K562 (cell line): Measurements from ENCODE around the gene LAMA2. TPM values are rescaled to one million over a fixed set of nuclear protein-coding genes. Genes with fewer than 3 reads are reported as not detected.
"Not testable (repeated sequence)": the region's sequence is repeated elsewhere in the genome, so short reads cannot be mapped to it uniquely, and the experiment has no call there.

Experiments used
- ATAC-seq: fragments of 200-7000 bp; cut with Tn5 transposase; 3 replicates; pipeline ENCODE4 v1.9.1; 2020; ENCODE audit warnings: moderate library complexity
- BruUV-seq: library from RNA; stranded (reverse); fragments of 400-500 nt; replicated peaks from 2 replicates; lab custom pipeline; 2021; lab: Mats Ljungman, UMichigan
- CTCF ChIA-PET: fragments of 300-600 bp; formaldehyde crosslinking; extraction: SDS; loops from one replicate; lab custom pipeline; 2021; ENCODE audit warnings: low intra/inter-chr PET ratio; lab: Yijun Ruan, JAX
- POLR2A ChIA-PET: fragments of 300-600, 350-650 bp; sonication (Branson Sonifier 250); formaldehyde crosslinking; extraction: SDS; loops from one replicate; lab custom pipeline; 2021; ENCODE audit warnings: antibody characterized with exemption, inconsistent platforms; lab: Yijun Ruan, JAX
- DNase-seq, 4 experiments: peaks; one replicate each; pipeline versions ENCODE4 v3.0.0 to v3.0.0-alpha.2; 2011 to 2018; ENCODE audit warnings: low spot score in 3 of 4, mixed read lengths in 3 of 4; ENCODE audit errors: extremely low read depth in 1 of 4
- FAIRE-seq: peaks from 2 replicates; lab custom pipeline; 2011; peaks lifted over from hg19 to GRCh38; lab: Jason Lieb, UNC
- H2AFZ ChIP-seq: 2 replicates; pipeline ENCODE4 v1.6.0; 2011; ENCODE audit warnings: low read depth, low read length, control low read depth, inconsistent platforms
- H3K27ac ChIP-seq: fragments of 200-600 bp; 3 replicates; pipeline ENCODE4 v1.8.0; 2011; ENCODE audit warnings: low read depth, mild to moderate bottlenecking, control low read depth, inconsistent platforms, low read length, moderate library complexity, mixed read lengths; ENCODE audit errors: extremely low read depth
- H3K27me3 ChIP-seq, 2 experiments: fragments of 300-600 bp in 1 of 2; 2 replicates in 1 of 2; 3 replicates in 1 of 2; pipeline versions ENCODE4 v1.6.0 to v1.8.0; 2011; ENCODE audit warnings: inconsistent platforms in 2 of 2, low read length in 2 of 2, mild to moderate bottlenecking in 1 of 2, mixed read lengths in 1 of 2, moderate library complexity in 1 of 2; ENCODE audit not compliant: control insufficient read depth in 2 of 2, insufficient read depth in 2 of 2
- H3K36me3 ChIP-seq: fragments of 300-600 bp; 3 replicates; pipeline ENCODE4 v1.8.0; 2011; ENCODE audit warnings: mild to moderate bottlenecking, low read length, inconsistent platforms; ENCODE audit not compliant: control insufficient read depth, insufficient read depth
- H3K4me1 ChIP-seq, 2 experiments: fragments of 200-600 bp in 1 of 2; replicated peaks in 1 of 2; 2 replicates in 1 of 2; 3 replicates in 1 of 2; pipeline versions ENCODE4 v1.5.1 to v1.8.0; 2011; ENCODE audit warnings: inconsistent platforms in 2 of 2, low read length in 2 of 2, mild to moderate bottlenecking in 1 of 2, mixed read lengths in 1 of 2, moderate library complexity in 1 of 2; ENCODE audit not compliant: control insufficient read depth in 2 of 2, insufficient read depth in 2 of 2
- H3K4me2 ChIP-seq: 2 replicates; pipeline ENCODE4 v1.6.1; 2011; ENCODE audit warnings: low read length, control low read depth, inconsistent platforms, mixed read lengths; ENCODE audit not compliant: insufficient read depth
- H3K4me3 ChIP-seq: fragments of 200-600 bp; sonication (generic), shearing (Covaris generic); 2 replicates; pipeline ENCODE4 v1.5.1; 2016; ENCODE audit warnings: control low read depth, inconsistent platforms
- H3K79me2 ChIP-seq: fragments of 200-600 bp; 3 replicates; pipeline ENCODE4 v1.8.0; 2011; ENCODE audit warnings: low read length, inconsistent platforms; ENCODE audit not compliant: control insufficient read depth, insufficient read depth
- H3K9ac ChIP-seq, 2 experiments: 2 replicates each; pipeline versions ENCODE4 v1.6.0 to v1.6.1; 2011; ENCODE audit warnings: low read depth in 2 of 2, low read length in 2 of 2, control low read depth in 1 of 2, inconsistent platforms in 1 of 2, mild to moderate bottlenecking in 1 of 2, mixed read lengths in 1 of 2; ENCODE audit not compliant: insufficient read depth in 1 of 2
- H3K9me1 ChIP-seq: one replicate; pipeline ENCODE4 v1.6.0; 2011; ENCODE audit warnings: inconsistent platforms, mild to moderate bottlenecking, low read length, moderate library complexity; ENCODE audit not compliant: control insufficient read depth, insufficient read depth
- H3K9me3 ChIP-seq: replicated peaks from 2 replicates; pipeline ENCODE4 v1.5.1; 2011; ENCODE audit warnings: low read depth, low read length, inconsistent platforms; ENCODE audit not compliant: control insufficient read depth, insufficient read depth
- H4K20me1 ChIP-seq: replicated peaks from 2 replicates; pipeline ENCODE4 v1.6.1; 2011; ENCODE audit warnings: low read length, inconsistent platforms, mixed read lengths; ENCODE audit not compliant: control insufficient read depth, insufficient read depth
- CREBBP ChIP-seq: IDR thresholded peaks from one replicate; pipeline ENCODE4 v1.6.1; 2012; ENCODE audit warnings: low read depth, mild to moderate bottlenecking, control low read depth, inconsistent platforms, low read length
- FOSL1 ChIP-seq: fragments of 200-800 bp; sonication (Bioruptor generic); conservative IDR thresholded peaks from 2 replicates; pipeline ENCODE4 v1.6.1; 2016; ENCODE audit warnings: missing genetic modification characterization, missing compliant biosample characterization
- FOXK1 ChIP-seq: sonication (generic); formaldehyde crosslinking; IDR thresholded peaks from 2 replicates; pipeline ENCODE4 v1.8.0; 2022; ENCODE audit warnings: missing genetic modification reagents, mild to moderate bottlenecking, borderline replicate concordance
- KDM4B ChIP-seq, 2 experiments: fragments of 450-650 bp in 1 of 2; sonication (generic) in 1 of 2; IDR thresholded peaks; 2 replicates each; pipeline ENCODE4 v1.6.1; 2016 to 2017; ENCODE audit warnings: borderline replicate concordance in 2 of 2, antibody characterized with exemption in 1 of 2, low read depth in 1 of 2, mild to moderate bottlenecking in 1 of 2
- NR2C1 ChIP-seq, 2 experiments: fragments of 450-650 bp; IDR thresholded peaks; 2 replicates each; pipeline ENCODE4 v1.6.1; 2017; ENCODE audit warnings: mild to moderate bottlenecking in 2 of 2, antibody characterized with exemption in 1 of 2, inconsistent platforms in 1 of 2, missing compliant biosample characterization in 1 of 2, missing genetic modification characterization in 1 of 2
- SNIP1 ChIP-seq: fragments of 450-650 bp; IDR thresholded peaks from 2 replicates; pipeline ENCODE4 v1.7.1; 2017; ENCODE audit warnings: low read depth, mild to moderate bottlenecking
- TCF7L2 ChIP-seq: fragments of 150-350 bp; IDR thresholded peaks from 2 replicates; pipeline ENCODE4 v1.6.1; 2016; ENCODE audit warnings: low read depth, mild to moderate bottlenecking, low read length, moderate library complexity
- ZBTB11 ChIP-seq, 3 experiments: fragments of 200-800 bp in 1 of 3; fragments of 250-450 bp in 1 of 3; fragments of 450-650 bp in 1 of 3; sonication (Bioruptor Pico) in 1 of 3; sonication (Bioruptor generic) in 1 of 3; formaldehyde crosslinking in 1 of 3; IDR thresholded peaks; 2 replicates each; pipeline versions ENCODE4 v1.6.1 to v1.8.0; 2016 to 2022; ENCODE audit warnings: mild to moderate bottlenecking in 2 of 3, missing genetic modification characterization in 2 of 3, missing compliant biosample characterization in 1 of 3, moderate library complexity in 1 of 3
- ZNF121 ChIP-seq: sonication (generic); formaldehyde crosslinking; conservative IDR thresholded peaks from 2 replicates; pipeline ENCODE4 v1.8.0; 2022; ENCODE audit warnings: missing genetic modification reagents
- ZNF785 ChIP-seq: fragments of 250-450 bp; sonication (Bioruptor Pico); IDR thresholded peaks from 2 replicates; pipeline ENCODE4 v1.4.0; 2020; ENCODE audit warnings: mild to moderate bottlenecking
- WGBS: fragments of 100-300 bp; shearing (Covaris generic); methylation state at CpG from one replicate; pipeline ENCODE4 v1.1.6; 2016; ENCODE audit warnings: low coverage, mixed read lengths; ENCODE audit not compliant: insufficient coverage; ENCODE audit errors: missing lambda C conversion rate; 5-methylcytosine and 5-hydroxymethylcytosine counted together
- in situ Hi-C: fragments of 300-500 bp; cut with MboI; formaldehyde crosslinking; loops from 4 replicates; pipeline ENCODE4 v1.15.0; 2018; ENCODE audit warnings: inconsistent platforms, mixed read lengths
- intact Hi-C: fragments of 100-400 bp; cut with micrococcal nuclease; formaldehyde crosslinking; loops from 2 replicates; pipeline ENCODE4 v1.14.2; 2022
- polyA plus RNA-seq, 8 experiments: library from polyadenylated mRNA; depleted of rRNA in 4 of 8; stranded (reverse) in 5 of 8; unstranded in 3 of 8; fragments of >200 nt; fragmentation: Nextera tagmentation in 2 of 8; fragmentation: Illumina TruSeq in 1 of 8; extraction: Ambion mirVana in 2 of 8; extraction: Trizol in 1 of 8; gene quantifications; 2 replicates each; pipeline versions ENCODE4 v1.2.1 to v1.2.3, GENCODE V29; 2011 to 2014; ENCODE audit warnings: inconsistent platforms in 1 of 8, missing spikeins in 1 of 8
- total RNA-seq, 7 experiments: library from RNA; depleted of rRNA in 6 of 7; stranded (reverse); fragments of >200 nt in 6 of 7; fragmentation: Illumina TruSeq in 2 of 7; extraction: Trizol in 2 of 7; gene quantifications; 2 replicates each; pipeline versions ENCODE4 v1.2.1 to v1.2.3, GENCODE V29; 2011 to 2021; ENCODE audit warnings: low replicate concordance in 1 of 7

Gene LAMA2
- total and polyA plus RNA-seq, 9 of the 15 experiments (the other 6 are each of a cell fraction or from before 2014, with no cell fraction given): 0.04 to 1.5 (median 0.36) TPM

DNA sequence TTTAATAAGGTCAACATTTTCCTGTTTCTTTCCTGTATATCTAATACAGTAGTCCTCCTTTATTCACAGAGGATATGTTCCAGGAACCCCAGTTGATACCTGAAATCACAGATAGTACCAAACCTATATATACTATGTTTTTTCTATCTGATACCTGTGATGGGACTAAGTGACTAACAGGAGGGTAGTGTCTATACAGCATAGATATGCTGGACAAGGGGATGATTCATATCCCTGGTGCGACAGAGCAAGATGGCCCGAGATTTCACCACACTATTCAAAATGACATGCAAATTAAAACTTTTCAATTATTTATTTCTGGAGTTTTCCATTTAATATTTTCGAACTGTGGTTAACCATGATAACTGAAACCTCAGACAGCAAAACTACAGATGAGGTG is 281.1 kb downstream of the LAMA2 start (continued):
- TF ChIP-seq ZBTB11 (CRISPR knock-in tag; IDR thresholded peaks at IDR 0.05) (no peak), TCF7L2 (no peak), NR2C1 (IDR thresholded peaks at IDR 0.05) (no peak), NR2C1 (tag; IDR thresholded peaks at IDR 0.05) (no peak), FOXK1 (no peak), CREBBP (no peak), FOSL1 (tag) (no peak), ZNF121 (CRISPR knock-in tag) (no peak), SNIP1 (no peak), KDM4B (IDR thresholded peaks at IDR 0.05; ENCODE audit: borderline replicate concordance in 2 of 2, low read depth in 1 of 2) (no peak), ZNF785 (no peak)

DNA sequence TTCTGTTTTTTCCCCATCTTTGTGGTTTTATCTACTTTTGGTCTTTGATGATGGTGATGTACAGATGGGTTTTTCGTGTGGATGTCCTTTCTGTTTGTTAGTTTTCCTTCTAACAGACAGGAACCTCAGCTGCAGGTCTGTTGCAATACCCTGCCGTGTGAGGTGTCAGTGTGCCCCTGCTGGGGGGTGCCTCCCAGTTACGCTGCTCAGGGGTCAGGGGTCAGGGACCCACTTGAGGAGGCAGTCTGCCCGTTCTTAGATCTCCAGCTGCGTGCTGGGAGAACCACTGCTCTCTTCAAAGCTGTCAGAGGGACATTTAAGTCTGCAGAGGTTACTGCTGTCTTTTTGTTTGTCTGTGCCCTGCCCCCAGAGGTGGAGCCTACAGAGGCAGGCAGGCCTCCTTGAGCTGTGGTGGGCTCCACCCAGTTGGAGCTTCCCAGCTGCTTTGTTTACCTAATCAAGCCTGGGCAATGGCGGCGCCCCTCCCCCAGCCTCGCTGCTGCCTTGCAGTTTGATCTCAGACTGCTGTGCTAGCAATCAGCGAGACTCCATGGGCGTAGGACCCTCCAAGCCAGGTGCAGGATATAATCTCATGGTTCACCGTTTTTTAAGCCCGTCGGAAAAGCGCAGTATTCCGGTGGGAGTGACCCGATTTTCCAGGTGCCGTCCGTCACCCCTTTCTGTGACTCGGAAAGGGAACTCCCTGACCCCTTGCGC is 289.5 kb downstream of the LAMA2 start:
- ATAC-seq, H3K9ac ChIP-seq, intact Hi-C loops, CTCF ChIA-PET, H3K4me2 ChIP-seq, H3K9me1 ChIP-seq, H3K4me1 ChIP-seq, H4K20me1 ChIP-seq, POLR2A ChIA-PET, H2AFZ ChIP-seq, FAIRE-seq, in situ Hi-C loops, BruUV-seq, H3K79me2 ChIP-seq, H3K36me3 ChIP-seq, H3K27ac ChIP-seq, H3K4me3 ChIP-seq, H3K9me3 ChIP-seq, H3K27me3 ChIP-seq: not testable (repeated sequence)
- 3% methylated on average over 15 of the region's 20 CpGs for WGBS
- peak in 1 of 4 experiments; percentile 0 for DNase-seq
